ENCODE data around the gene MGMT.

Gene MGMT

GRCh38 chr10:129696636-129697035, 229.6 kb downstream of the MGMT start:
- DNase-seq: no peak

- DNase-seq: no peak
These were observed 230.6 kb downstream of the MGMT start for GRCh38 chr10:129697463-129698247.

- DNase-seq: no peak
These were observed 232.8 kb downstream of the MGMT start for GRCh38 chr10:129699722-129700340.

GRCh38 chr10:129702605-129703004, 235.6 kb downstream of the MGMT start:
- DNase-seq: no peak

- DNase-seq: no peak
These were observed 236.5 kb downstream of the MGMT start for GRCh38 chr10:129703287-129704137.

GRCh38 chr10:129704225-129704624, 237.2 kb downstream of the MGMT start:
- DNase-seq: no peak

GRCh38 chr10:129704786-129705525, 237.9 kb downstream of the MGMT start:
- no peak for DNase-seq

- DNase-seq: no peak
These were observed 238.6 kb downstream of the MGMT start for GRCh38 chr10:129705676-129706075.

- no peak for DNase-seq
These were observed 239.0 kb downstream of the MGMT start for GRCh38 chr10:129706081-129706480.

GRCh38 chr10:129706523-129706922, 239.5 kb downstream of the MGMT start:
- no peak for DNase-seq

GRCh38 chr10:129707406-129708388, 240.7 kb downstream of the MGMT start:
- peak; percentile 70 for DNase-seq

GRCh38 chr10:129709101-129709500, 242.1 kb downstream of the MGMT start:
- DNase-seq: no peak

- no peak for DNase-seq
These were observed 242.8 kb downstream of the MGMT start for GRCh38 chr10:129709627-129710509.

GRCh38 chr10:129710510-129710847, 243.4 kb downstream of the MGMT start:
- DNase-seq: no peak

- DNase-seq: no peak
These were observed 244.2 kb downstream of the MGMT start for GRCh38 chr10:129711291-129711690.

GRCh38 chr10:129712000-129712399, 245.0 kb downstream of the MGMT start:
- no peak for DNase-seq

- no peak for DNase-seq
These were observed 246.7 kb downstream of the MGMT start for GRCh38 chr10:129713659-129714265.

- DNase-seq: no peak
These were observed 248.8 kb downstream of the MGMT start for GRCh38 chr10:129715805-129716204.

- no peak for DNase-seq
These were observed 249.2 kb downstream of the MGMT start for GRCh38 chr10:129716211-129716681.

- DNase-seq: no peak
These were observed 249.8 kb downstream of the MGMT start for GRCh38 chr10:129716881-129717280.
